Measurements from ENCODE around the gene ENPP4. TPM values are rescaled to one million over a fixed set of nuclear protein-coding genes. Genes with fewer than 3 reads are reported as not detected.

ENPP4 gene
- total RNA-seq, 1 experiment from 2014 or later = 5.1 TPM

DNA sequence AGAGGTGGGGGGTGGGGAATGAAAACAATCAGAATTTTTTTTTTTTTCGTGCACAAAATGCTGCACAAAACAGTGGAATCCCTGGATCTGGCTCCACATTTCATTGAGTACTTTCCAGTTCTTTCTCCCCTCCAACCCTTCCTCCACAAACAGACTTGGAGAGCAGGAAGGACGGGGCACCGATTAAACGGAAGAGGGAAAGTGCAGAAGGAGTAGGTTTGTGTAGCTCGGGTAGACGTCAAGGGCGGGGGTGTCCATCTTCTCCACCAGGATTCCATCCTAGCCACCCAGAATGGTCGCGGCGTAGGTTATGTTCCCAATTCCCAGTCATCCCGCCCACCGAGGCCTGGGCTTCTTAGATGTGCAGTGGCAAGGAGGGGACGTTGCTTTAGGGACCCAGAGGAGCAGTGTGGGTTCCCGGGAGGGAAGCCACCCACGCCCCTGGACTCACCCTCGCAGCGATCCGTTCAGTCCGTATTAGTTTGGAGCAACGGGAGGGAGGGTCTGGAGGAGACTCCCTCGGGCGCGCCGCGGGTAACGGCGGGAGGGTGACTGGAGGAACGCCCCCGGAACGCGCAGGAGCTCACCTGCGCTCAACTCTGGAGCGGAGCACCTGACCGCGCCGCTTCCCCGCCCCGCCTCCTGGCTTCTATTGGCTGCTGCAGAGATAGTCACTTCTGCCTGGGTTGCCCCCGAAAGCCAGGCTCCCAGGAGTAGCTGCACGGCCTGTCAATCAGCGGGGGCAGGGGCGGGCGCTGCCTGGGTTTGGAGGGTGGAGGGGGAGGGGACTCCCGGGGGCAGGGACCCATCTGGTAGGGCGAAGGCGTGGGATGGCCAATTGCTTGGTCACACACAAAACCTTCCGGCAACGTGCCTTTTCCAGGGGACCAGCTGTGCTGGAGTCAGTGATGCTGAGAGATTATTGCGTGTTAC lies 40.8 kb downstream of the ENPP4 start, which contains the start of gene ENPP5:
Gene ENPP5, minus strand, starts transcription at position 624 of the 933 bp plus-strand sequence. CDS start 2,718 bp downstream, outside the sequence.
- BruUV-seq (replicated peaks) = no TSS peak
- Histone ChIP-seq H4K20me1 (ENCODE audit: low read length) (no peaks in the 10 kb centered on the region), H3K27me3 (ENCODE audit: low read length) (peaks cover 94% of the 10 kb centered on the region), H3K9me2 (replicated peaks; ENCODE audit: low read length) (no peaks in the 10 kb centered on the region), H2AFZ (ENCODE audit: low read length) (no peak within 1 kb of the TSS), H3K4me3 (ENCODE audit: low read length) (no peak within 1 kb of the TSS; the same call in 1 of the 2 replicates), H3K27ac (ENCODE audit: low read length) (no peak within 1 kb of the TSS), H3K9ac (ENCODE audit: low read length) (no peak within 1 kb of the TSS), H3K79me2 (ENCODE audit: low read length) (no peaks in the 10 kb centered on the region), H3K36me3 (ENCODE audit: low read depth, low read length) (no peaks in the 10 kb centered on the region), H3F3A (ENCODE audit: low read length, unreplicated experiment) (no peaks in the 10 kb centered on the region), H3K4me2 (ENCODE audit: low read length) (peak within 1 kb of the TSS; percentile 18; the same call in 1 of the 2 replicates), H3K4me1 (ENCODE audit: insufficient read depth, low read length) (no peaks in the 10 kb centered on the region; the same call in 1 of the 2 replicates), H3K9me3 (ENCODE audit: low read length) (no peaks in the 10 kb centered on the region)
- TF ChIP-seq EZH2phosphoT487 (IDR thresholded peaks at IDR 0.05; ENCODE audit: borderline replicate concordance, low read length) (no peak), CTCF (conservative IDR thresholded peaks at IDR 0.05; ENCODE audit: low read depth, low read length) (no peak), EZH2 (IDR thresholded peaks at IDR 0.05; ENCODE audit: low read length, unreplicated experiment) (peak; percentile 5)
- ATAC-seq = peak; percentile 22
- peak; percentile 9 for DNase-seq
- intact Hi-C loops (cut with micrococcal nuclease) = no loop called here
- ChIA-PET POLR2A (ENCODE audit: unreplicated experiment) (interaction anchor here (0.6 kb wide), 1 partner anchor 44 kb away, joined by 5 read pairs; no protein-coding TSS in a partner anchor), CTCF (no interaction called here)

DNA sequence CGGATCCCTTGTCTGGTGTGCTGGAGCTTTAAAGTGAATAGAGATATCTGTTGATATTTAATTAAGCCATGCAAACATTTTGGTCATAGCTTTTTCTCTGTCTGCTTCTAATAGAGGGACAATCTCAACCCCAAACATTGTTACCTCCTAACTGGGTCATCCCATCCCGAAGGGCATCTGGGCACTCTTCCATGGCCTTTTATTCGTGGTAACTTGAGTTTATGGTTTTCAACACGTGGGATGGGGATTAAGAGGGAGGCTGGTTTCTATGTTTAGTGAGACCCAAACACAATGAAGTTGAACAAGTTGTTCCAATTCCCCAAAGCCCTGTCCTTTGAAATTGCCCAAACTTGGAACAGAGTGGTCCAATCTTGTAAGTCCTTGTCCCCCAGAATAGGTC lies 42.4 kb downstream of the ENPP4 start:
- H3F3A ChIP-seq (ENCODE audit: low read length, unreplicated experiment) = no peaks in the 10 kb centered on the region
- intact Hi-C loops (cut with micrococcal nuclease) = no loop called here
- no peaks in the 10 kb centered on the region for H3K9me2 ChIP-seq (replicated peaks; ENCODE audit: low read length)
- no peak overlapping the region for H2AFZ ChIP-seq (ENCODE audit: low read length)
- no peak overlapping the region for H3K4me3 ChIP-seq (ENCODE audit: low read length)
- ATAC-seq = no peak
- no peak overlapping the region for H3K9ac ChIP-seq (ENCODE audit: low read length)
- DNase-seq = no peak
- H3K9me3 ChIP-seq (ENCODE audit: low read length) = no peaks in the 10 kb centered on the region
- peaks cover 95% of the 10 kb centered on the region for H3K27me3 ChIP-seq (ENCODE audit: low read length)
- no peak for TF ChIP-seq CTCF (conservative IDR thresholded peaks at IDR 0.05; ENCODE audit: low read depth, low read length)
- POLR2A ChIA-PET (ENCODE audit: unreplicated experiment) = no interaction called here
- H3K79me2 ChIP-seq (ENCODE audit: low read length) = no peaks in the 10 kb centered on the region
- no peaks in the 10 kb centered on the region; the same call in 1 of the 2 replicates for H3K4me1 ChIP-seq (ENCODE audit: insufficient read depth, low read length)
- H3K36me3 ChIP-seq (ENCODE audit: low read depth, low read length) = no peaks in the 10 kb centered on the region
- H3K4me2 ChIP-seq (ENCODE audit: low read length) = no peak overlapping the region
- H4K20me1 ChIP-seq (ENCODE audit: low read length) = no peaks in the 10 kb centered on the region
- CTCF ChIA-PET = no interaction called here
- H3K27ac ChIP-seq (ENCODE audit: low read length) = no peak overlapping the region
- BruUV-seq (replicated peaks) = no TSS peak

- BruUV-seq (replicated peaks) = no TSS peak
- Histone ChIP-seq H3K9me3 (ENCODE audit: low read length) (no peaks in the 10 kb centered on the region), H3K79me2 (ENCODE audit: low read length) (no peaks in the 10 kb centered on the region), H3K9me2 (replicated peaks; ENCODE audit: low read length) (no peaks in the 10 kb centered on the region), H3K4me2 (ENCODE audit: low read length) (no peak overlapping the region), H3K4me3 (ENCODE audit: low read length) (no peak overlapping the region), H3F3A (ENCODE audit: low read length, unreplicated experiment) (no peaks in the 10 kb centered on the region), H3K4me1 (ENCODE audit: insufficient read depth, low read length) (no peaks in the 10 kb centered on the region; the same call in 1 of the 2 replicates), H4K20me1 (ENCODE audit: low read length) (no peaks in the 10 kb centered on the region), H3K27me3 (ENCODE audit: low read length) (peaks cover 94% of the 10 kb centered on the region), H3K36me3 (ENCODE audit: low read depth, low read length) (no peaks in the 10 kb centered on the region), H3K9ac (ENCODE audit: low read length) (no peak overlapping the region), H3K27ac (ENCODE audit: low read length) (no peak overlapping the region), H2AFZ (ENCODE audit: low read length) (no peak overlapping the region)
- CTCF ChIA-PET = no interaction called here
- intact Hi-C loops (cut with micrococcal nuclease) = no loop called here
- TF ChIP-seq EZH2phosphoT487 (IDR thresholded peaks at IDR 0.05; ENCODE audit: borderline replicate concordance, low read length) = no peak
- TF ChIP-seq CTCF (conservative IDR thresholded peaks at IDR 0.05; ENCODE audit: low read depth, low read length) = no peak
- no peak for TF ChIP-seq EZH2 (IDR thresholded peaks at IDR 0.05; ENCODE audit: low read length, unreplicated experiment)
- POLR2A ChIA-PET (ENCODE audit: unreplicated experiment) = no interaction called here
- no peak for ATAC-seq
- DNase-seq = no peak
These were observed 45.1 kb downstream of the ENPP4 start for GRCh38 chr6:46174904-46175303.

All from PC-3 (cell line).